ENCODE results near the gene AURKB. TPM values are rescaled to one million over a fixed set of nuclear protein-coding genes. Genes with fewer than 3 reads are reported as not detected.
"Not testable (repeated sequence)": the region's sequence is repeated elsewhere in the genome, so short reads cannot be mapped to it uniquely, and the experiment has no call there.

AURKB gene
- total RNA-seq, 1 donor from 2014 or later = 92.3 TPM

- Mint-ChIP-seq H3K9me3 (no peaks in the 10 kb centered on the region), H3K4me1 (peaks cover 19% of the 10 kb centered on the region), H3K36me3 (ENCODE audit: low read depth) (no peaks in the 10 kb centered on the region), H3K27me3 (no peaks in the 10 kb centered on the region), H3K27ac (no peak overlapping the region), H3K4me3 (no peak overlapping the region)
- intact Hi-C loops (cut with micrococcal nuclease) = loop anchor here (10.0 kb wide), 1 partner anchor 344 kb away; no protein-coding TSS in a partner anchor
- peak; percentile 74 for DNase-seq
These were observed 22.0 kb downstream of the AURKB start for GRCh38 chr17:8188263-8188839.

DNA sequence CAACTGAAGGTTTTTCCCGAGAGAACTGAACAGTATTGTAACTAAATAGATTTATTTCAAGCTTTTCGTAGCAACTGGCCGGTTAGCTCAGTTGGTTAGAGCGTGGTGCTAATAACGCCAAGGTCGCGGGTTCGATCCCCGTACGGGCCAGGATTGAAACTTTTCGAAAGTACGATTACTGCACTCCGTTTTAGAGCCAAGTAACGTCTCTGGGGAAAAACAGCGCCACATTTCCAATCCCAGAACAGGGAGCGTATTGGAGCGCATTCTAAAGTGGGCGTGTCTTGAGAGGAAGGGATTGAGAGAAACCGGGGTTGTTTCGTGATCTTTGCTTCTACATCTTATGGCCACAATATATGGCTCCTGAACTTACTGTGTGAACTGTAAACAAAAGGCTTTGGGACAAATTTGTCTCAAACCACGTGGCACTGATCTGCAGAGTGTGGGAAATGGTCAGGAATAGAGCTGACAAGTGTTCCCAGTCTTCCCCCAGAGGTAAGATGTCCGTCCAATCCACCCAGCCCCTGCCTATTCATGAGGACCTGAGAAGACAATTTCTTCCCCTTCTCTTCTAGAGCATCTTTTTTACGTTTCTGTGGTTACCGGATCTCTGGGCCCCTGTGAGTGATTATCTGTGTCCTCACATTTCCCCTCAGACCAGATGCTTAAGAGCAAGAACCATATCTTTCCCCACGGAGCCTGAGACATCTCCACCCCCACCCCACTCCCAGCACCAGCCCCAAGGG is 22.7 kb downstream of the AURKB start:
- no peaks in the 10 kb centered on the region for H3K9me3 Mint-ChIP-seq
- no peaks in the 10 kb centered on the region for H3K36me3 Mint-ChIP-seq (ENCODE audit: low read depth)
- H3K4me3 Mint-ChIP-seq = no peak overlapping the region
- peaks cover 19% of the 10 kb centered on the region for H3K4me1 Mint-ChIP-seq
- no peak overlapping the region for H3K27ac Mint-ChIP-seq
- DNase-seq = peak; percentile 97
- peaks cover 6% of the 10 kb centered on the region for H3K27me3 Mint-ChIP-seq
- intact Hi-C loops (cut with micrococcal nuclease) = loop anchor here (1.0 to 10.0 kb wide), 7 partner anchors 13 to 343 kb away; no protein-coding TSS in a partner anchor

GRCh38 chr17:8186787-8187516 is 23.4 kb downstream of the AURKB start:
- H3K4me1 Mint-ChIP-seq = peaks cover 21% of the 10 kb centered on the region
- H3K9me3 Mint-ChIP-seq = no peaks in the 10 kb centered on the region
- H3K27ac Mint-ChIP-seq = no peak overlapping the region
- intact Hi-C loops (cut with micrococcal nuclease) = loop anchor here (1.0 to 10.0 kb wide), 9 partner anchors 14 to 342 kb away; no protein-coding TSS in a partner anchor
- H3K4me3 Mint-ChIP-seq = no peak overlapping the region
- no peaks in the 10 kb centered on the region for H3K36me3 Mint-ChIP-seq (ENCODE audit: low read depth)
- DNase-seq = peak; percentile 97
- H3K27me3 Mint-ChIP-seq = peaks cover 9% of the 10 kb centered on the region

GRCh38 chr17:8186446-8186786 is 24.0 kb downstream of the AURKB start:
- no peak overlapping the region for H3K27ac Mint-ChIP-seq
- intact Hi-C loops (cut with micrococcal nuclease) = loop anchor here (1.0 to 10.0 kb wide), 5 partner anchors 14 to 342 kb away; no protein-coding TSS in a partner anchor
- no peak overlapping the region for H3K4me3 Mint-ChIP-seq
- peaks cover 10% of the 10 kb centered on the region for H3K27me3 Mint-ChIP-seq
- H3K9me3 Mint-ChIP-seq = no peaks in the 10 kb centered on the region
- DNase-seq = no peak
- H3K4me1 Mint-ChIP-seq = peaks cover 22% of the 10 kb centered on the region
- H3K36me3 Mint-ChIP-seq (ENCODE audit: low read depth) = no peaks in the 10 kb centered on the region

DNA sequence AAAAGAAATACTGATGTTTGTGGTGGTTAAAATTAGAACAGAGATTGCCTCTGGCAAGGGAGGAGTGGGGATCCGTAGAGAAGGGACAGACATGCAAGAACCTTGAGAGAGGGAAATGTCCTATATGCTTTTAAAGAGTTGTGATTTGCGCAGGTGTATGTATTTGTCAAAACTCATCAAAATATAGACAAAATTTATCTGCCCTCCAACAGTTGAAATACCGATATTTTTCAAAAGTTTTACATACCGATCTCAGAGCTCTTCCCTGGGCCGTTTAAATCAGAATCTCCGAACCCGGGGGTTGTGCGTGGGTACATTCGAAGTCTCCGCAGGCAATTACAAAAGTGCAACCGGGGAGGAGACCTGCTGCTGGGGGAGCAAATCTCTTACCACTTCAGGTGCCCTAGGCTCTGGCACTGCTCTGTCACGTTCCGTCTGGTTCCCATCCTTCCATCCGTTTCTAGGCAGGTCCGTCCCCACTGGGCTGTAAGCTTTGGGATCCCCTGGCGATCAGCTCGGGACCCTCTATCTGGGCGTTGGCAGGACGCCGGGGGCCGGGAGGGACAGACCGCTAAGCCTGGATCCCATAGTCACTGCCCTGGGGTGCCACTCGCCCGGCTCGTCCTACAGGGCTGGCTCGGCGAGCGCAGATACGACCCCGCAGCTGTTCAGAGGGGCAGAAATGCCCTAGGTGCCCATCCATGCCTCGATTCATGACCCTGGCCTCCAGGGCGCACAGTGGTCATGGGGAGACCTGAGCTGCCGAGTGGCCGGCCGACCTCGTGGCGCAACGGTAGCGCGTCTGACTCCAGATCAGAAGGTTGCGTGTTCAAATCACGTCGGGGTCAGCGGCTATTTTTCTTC is 24.6 kb downstream of the AURKB start:
- Mint-ChIP-seq H3K4me3 (no peak overlapping the region), H3K27ac (no peak overlapping the region), H3K36me3 (ENCODE audit: low read depth) (no peaks in the 10 kb centered on the region), H3K27me3 (peaks cover 10% of the 10 kb centered on the region), H3K9me3 (no peaks in the 10 kb centered on the region), H3K4me1 (peaks cover 20% of the 10 kb centered on the region)
- peak; percentile 97 for DNase-seq
- intact Hi-C loops (cut with micrococcal nuclease) = loop anchor here (1.0 to 10.0 kb wide), 5 partner anchors 15 to 341 kb away; no protein-coding TSS in a partner anchor

DNA sequence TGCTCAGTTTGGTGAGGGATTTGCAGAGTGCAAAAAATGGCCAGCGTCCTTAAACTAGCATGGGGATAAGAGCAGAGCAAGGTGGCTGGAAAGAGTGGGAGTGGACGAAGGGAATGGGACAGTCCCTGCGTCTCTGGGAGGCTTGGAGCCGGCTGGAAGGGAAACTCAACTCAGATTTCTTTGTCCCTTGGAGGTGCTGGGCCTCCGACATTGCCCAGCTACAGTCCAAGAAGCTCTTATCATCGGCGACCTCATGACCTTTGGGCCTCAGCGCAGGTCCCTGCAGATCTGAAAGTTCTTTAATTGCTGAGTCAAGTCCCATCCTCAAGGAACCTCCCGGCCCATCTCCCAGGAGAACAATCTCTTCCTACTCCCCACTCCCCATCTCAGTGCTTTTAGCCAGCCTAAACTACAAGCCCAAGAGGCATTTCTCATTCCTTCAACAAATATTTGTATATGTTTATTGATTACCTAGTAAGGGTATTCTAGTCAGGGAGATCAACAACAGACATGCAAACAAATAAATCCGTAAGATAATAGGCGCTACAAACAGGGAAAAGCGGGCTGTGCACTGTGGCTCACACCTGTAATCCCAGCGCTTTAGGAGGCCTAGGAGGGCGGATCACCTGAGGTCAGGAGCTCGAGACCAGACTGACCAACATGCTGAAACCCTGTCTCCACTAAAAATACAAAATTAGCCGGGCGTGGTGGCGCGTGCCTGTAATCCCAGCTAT is 33.2 kb downstream of the AURKB start:
- intact Hi-C loops (cut with micrococcal nuclease) = no loop called here
- Mint-ChIP-seq H3K9me3 (no peaks in the 10 kb centered on the region), H3K27me3 (peaks cover 3% of the 10 kb centered on the region), H3K4me1 (peaks cover 41% of the 10 kb centered on the region), H3K4me3 (peak overlapping the region; percentile 98), H3K27ac (peak overlapping the region; percentile 61), H3K36me3 (ENCODE audit: low read depth) (no peaks in the 10 kb centered on the region)
- DNase-seq = peak; percentile 60

DNA sequence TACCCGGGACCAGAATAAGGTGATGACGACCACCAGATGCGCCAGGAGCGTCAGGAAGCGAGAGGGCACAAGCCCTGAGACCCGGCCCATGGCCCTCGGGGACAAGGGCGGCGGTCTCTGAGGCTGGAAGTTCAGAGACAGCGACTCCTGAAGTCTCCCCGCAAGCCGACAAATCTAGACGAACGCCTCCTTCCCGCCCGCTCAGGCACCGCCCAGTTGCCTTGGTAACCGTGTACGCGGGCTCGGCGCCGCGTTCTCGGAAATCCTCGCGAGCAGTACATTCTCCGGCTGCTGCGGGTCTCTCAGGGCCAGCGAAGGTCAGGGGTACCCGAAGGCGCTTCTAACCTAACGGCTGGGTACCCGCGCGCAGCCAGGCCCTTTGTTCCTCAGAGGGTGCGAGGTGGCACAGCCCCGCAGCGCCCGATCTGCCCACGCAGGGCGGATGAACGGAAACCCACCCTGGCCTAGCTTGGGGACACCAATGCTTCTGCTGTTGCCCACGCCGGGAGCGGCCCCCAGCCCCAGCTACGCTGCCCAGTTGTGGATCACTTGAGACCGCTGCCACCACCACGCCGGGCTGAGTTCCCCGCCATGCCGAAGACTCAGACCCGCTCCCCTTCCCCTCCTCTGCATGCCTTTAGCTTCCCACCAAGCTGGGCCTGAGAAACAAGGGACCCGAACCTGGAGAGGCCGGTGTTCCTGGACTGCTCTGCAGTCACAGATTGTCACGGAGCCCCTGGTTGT is 34.0 kb downstream of the AURKB start, which contains the start of gene TMEM107:
TSS of gene TMEM107 (minus strand) at position 184 of the 744 bp plus-strand sequence. CDS start at position 90, 94 bp downstream.
- Mint-ChIP-seq H3K4me1 (peaks cover 38% of the 10 kb centered on the region), H3K27me3 (no peaks in the 10 kb centered on the region), H3K9me3 (no peaks in the 10 kb centered on the region), H3K4me3 (peak within 1 kb of the TSS; percentile 98), H3K36me3 (ENCODE audit: low read depth) (no peaks in the 10 kb centered on the region), H3K27ac (peak within 1 kb of the TSS; percentile 94)
- intact Hi-C loops (cut with micrococcal nuclease) = no loop called here
- DNase-seq = peak; percentile 97

- intact Hi-C loops (cut with micrococcal nuclease) = no loop called here
- Mint-ChIP-seq H3K9me3 (no peaks in the 10 kb centered on the region), H3K27me3 (no peaks in the 10 kb centered on the region), H3K27ac (peak overlapping the region; percentile 94), H3K4me3 (peak overlapping the region; percentile 98), H3K36me3 (ENCODE audit: low read depth) (no peaks in the 10 kb centered on the region), H3K4me1 (peaks cover 38% of the 10 kb centered on the region)
- DNase-seq = no peak
These were observed 34.6 kb downstream of the AURKB start for GRCh38 chr17:8175795-8176196.

DNA sequence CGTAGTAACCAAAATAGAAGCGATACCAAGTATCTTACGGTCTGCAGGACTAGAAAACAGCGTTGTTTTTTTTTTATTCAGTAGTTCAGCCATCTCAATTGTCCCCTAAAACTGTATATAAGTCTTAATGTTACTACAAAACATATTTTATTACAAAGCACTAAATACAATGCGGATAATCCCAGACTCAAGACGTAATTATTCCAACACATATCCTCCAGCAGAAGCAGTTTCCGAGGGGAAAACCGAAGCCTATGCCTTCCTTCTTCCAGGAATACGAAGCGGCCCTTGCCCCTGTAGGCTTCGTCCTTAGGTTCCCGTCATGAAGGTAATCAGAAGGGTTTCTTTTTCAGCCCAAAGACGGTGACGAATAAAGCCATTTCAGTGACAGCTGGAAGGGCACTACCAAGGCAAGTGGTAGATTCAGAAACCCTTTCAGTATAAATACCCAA is 36.5 kb downstream of the AURKB start:
- Mint-ChIP-seq H3K9me3 (no peaks in the 10 kb centered on the region), H3K36me3 (ENCODE audit: low read depth) (no peaks in the 10 kb centered on the region), H3K27ac (peak overlapping the region; percentile 99), H3K4me1 (peaks cover 38% of the 10 kb centered on the region), H3K4me3 (peak overlapping the region; percentile 98), H3K27me3 (no peaks in the 10 kb centered on the region)
- intact Hi-C loops (cut with micrococcal nuclease) = loop anchor here (1.0 to 5.0 kb wide), 6 partner anchors 10 to 73 kb away; partner anchors contain the start of genes CTC1 and PFAS
- DNase-seq = peak; percentile 73

DNA sequence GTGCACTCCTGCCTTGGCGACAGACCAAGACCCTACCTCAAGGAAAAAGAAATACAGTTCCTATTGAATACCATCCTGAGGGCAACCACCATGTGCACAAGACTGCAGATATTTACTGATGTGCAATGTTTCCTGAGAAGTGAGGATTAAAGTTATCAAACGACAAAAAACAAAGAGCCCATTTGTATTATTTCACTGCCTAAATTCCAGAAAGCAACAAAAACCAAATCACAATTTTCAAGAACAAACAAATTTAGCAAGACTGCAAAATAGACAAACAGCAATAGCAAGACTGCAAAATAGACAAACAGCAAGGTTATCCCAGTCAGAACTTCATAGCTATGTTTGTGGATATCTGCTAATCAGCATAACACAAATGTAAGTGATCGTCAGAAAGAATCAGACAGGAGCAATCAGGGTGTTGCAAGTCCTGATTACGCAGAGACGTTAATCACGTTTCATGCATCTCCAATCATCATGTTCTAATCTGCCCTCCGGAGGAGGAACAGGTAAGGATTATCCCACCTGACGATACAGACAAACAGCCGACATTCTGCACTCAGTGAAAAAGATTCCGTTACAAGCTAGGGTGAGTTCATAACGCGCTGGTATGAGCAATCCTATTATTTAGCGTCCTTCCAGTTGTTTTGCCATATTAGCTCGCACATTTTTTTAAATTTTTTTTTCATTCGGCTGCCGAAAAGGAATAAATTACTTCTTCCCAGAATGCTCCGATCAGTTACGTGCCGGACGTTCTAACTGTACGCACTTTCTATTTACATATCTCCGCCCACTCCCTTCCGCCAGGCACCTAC is 37.1 kb downstream of the AURKB start:
- peak; percentile 93 for DNase-seq
- Mint-ChIP-seq H3K9me3 (no peaks in the 10 kb centered on the region), H3K4me3 (peak overlapping the region; percentile 98), H3K27me3 (no peaks in the 10 kb centered on the region), H3K27ac (peak overlapping the region; percentile 99), H3K4me1 (peaks cover 38% of the 10 kb centered on the region), H3K36me3 (ENCODE audit: low read depth) (no peaks in the 10 kb centered on the region)
- intact Hi-C loops (cut with micrococcal nuclease) = loop anchor here (1.0 to 5.0 kb wide), 6 partner anchors 9 to 74 kb away; partner anchors contain the start of genes CTC1 and PFAS

GRCh38 chr17:8170186-8170585 is 40.2 kb downstream of the AURKB start:
- H3K36me3 Mint-ChIP-seq (ENCODE audit: low read depth); H3K27me3 Mint-ChIP-seq: not testable (repeated sequence)
- intact Hi-C loops (cut with micrococcal nuclease) = loop anchor here (5.0 kb wide), 1 partner anchor 77 kb away; the partner anchor contains the start of genes CTC1 and PFAS

More at GRCh38 chr17:8170186-8170585, 40.2 kb downstream of the AURKB start:
- not testable (repeated sequence) for H3K9me3 Mint-ChIP-seq, H3K27ac Mint-ChIP-seq, H3K4me3 Mint-ChIP-seq, DNase-seq
- H3K4me1 Mint-ChIP-seq = peaks cover 28% of the 10 kb centered on the region

Measured in activated CD4-positive, alpha-beta T cell treated with anti-CD3 and anti-CD28 coated beads, Interleukin-2, amount 10 ng/mL, durations not matched to agents 24 days and 14 days (primary cell).